ENCODE data around the gene SEL1L2.

SEL1L2 gene

GRCh38 chr20:13868331-13868730 is 122.1 kb downstream of the SEL1L2 start:
- H3K27ac ChIP-seq (ENCODE audit: low read length), result no peak overlapping the region
- no peaks in the 10 kb centered on the region for H3F3A ChIP-seq (ENCODE audit: insufficient read depth, low read length)
- no peaks in the 10 kb centered on the region for H3K9me3 ChIP-seq (replicated peaks; ENCODE audit: insufficient read depth, low read length)
- H3K9me2 ChIP-seq (replicated peaks; ENCODE audit: insufficient read depth, low read length), result no peaks in the 10 kb centered on the region
- H2AFZ ChIP-seq (ENCODE audit: low read length), result no peak overlapping the region
- H3K36me3 ChIP-seq (replicated peaks; ENCODE audit: insufficient read depth, low read length), result no peaks in the 10 kb centered on the region
- no peaks in the 10 kb centered on the region for H3K79me2 ChIP-seq (ENCODE audit: low read length)
- TF ChIP-seq EZH2 (optimal IDR thresholded peaks at IDR 0.05; ENCODE audit: low read depth, low read length) (no peak), EZH2phosphoT487 (IDR thresholded peaks at IDR 0.05; ENCODE audit: low read length) (no peak), CTCF (IDR thresholded peaks at IDR 0.05; ENCODE audit: low read length) (no peak)
- H3K4me3 ChIP-seq (ENCODE audit: low read length), result no peak overlapping the region
- no peak overlapping the region for H3K4me2 ChIP-seq (ENCODE audit: low read depth, low read length)
- no peak for DNase-seq
- H3K9ac ChIP-seq (ENCODE audit: low read length), result no peak overlapping the region
- no peaks in the 10 kb centered on the region for H4K20me1 ChIP-seq (ENCODE audit: insufficient read depth, low read length)
- H3K4me1 ChIP-seq (ENCODE audit: low read length), result no peaks in the 10 kb centered on the region
- H3K27me3 ChIP-seq (replicated peaks; ENCODE audit: insufficient read depth, low read length), result no peaks in the 10 kb centered on the region

- Histone ChIP-seq H3K4me1 (ENCODE audit: low read length) (no peaks in the 10 kb centered on the region), H3K9me3 (replicated peaks; ENCODE audit: insufficient read depth, low read length) (no peaks in the 10 kb centered on the region), H3K9ac (ENCODE audit: low read length) (no peak overlapping the region), H3F3A (ENCODE audit: insufficient read depth, low read length) (no peaks in the 10 kb centered on the region), H3K36me3 (replicated peaks; ENCODE audit: insufficient read depth, low read length) (no peaks in the 10 kb centered on the region), H4K20me1 (ENCODE audit: insufficient read depth, low read length) (no peaks in the 10 kb centered on the region), H3K4me3 (ENCODE audit: low read length) (no peak overlapping the region), H3K4me2 (ENCODE audit: low read depth, low read length) (no peak overlapping the region), H3K27ac (ENCODE audit: low read length) (no peak overlapping the region), H2AFZ (ENCODE audit: low read length) (no peak overlapping the region), H3K27me3 (replicated peaks; ENCODE audit: insufficient read depth, low read length) (no peaks in the 10 kb centered on the region), H3K9me2 (replicated peaks; ENCODE audit: insufficient read depth, low read length) (no peaks in the 10 kb centered on the region), H3K79me2 (ENCODE audit: low read length) (no peaks in the 10 kb centered on the region)
- TF ChIP-seq EZH2phosphoT487 (IDR thresholded peaks at IDR 0.05; ENCODE audit: low read length) (no peak), EZH2 (optimal IDR thresholded peaks at IDR 0.05; ENCODE audit: low read depth, low read length) (no peak), CTCF (IDR thresholded peaks at IDR 0.05; ENCODE audit: low read length) (no peak)
- no peak for DNase-seq
Observed at GRCh38 chr20:13865791-13866351, 124.5 kb downstream of the SEL1L2 start.

- no peaks in the 10 kb centered on the region for H4K20me1 ChIP-seq (ENCODE audit: insufficient read depth, low read length)
- no peak for DNase-seq
- H3K79me2 ChIP-seq (ENCODE audit: low read length), result no peaks in the 10 kb centered on the region
- TF ChIP-seq CTCF (IDR thresholded peaks at IDR 0.05; ENCODE audit: low read length), result no peak
- no peak for TF ChIP-seq EZH2 (optimal IDR thresholded peaks at IDR 0.05; ENCODE audit: low read depth, low read length)
- no peak for TF ChIP-seq EZH2phosphoT487 (IDR thresholded peaks at IDR 0.05; ENCODE audit: low read length)
- no peak overlapping the region for H3K4me3 ChIP-seq (ENCODE audit: low read length)
- no peaks in the 10 kb centered on the region for H3K9me3 ChIP-seq (replicated peaks; ENCODE audit: insufficient read depth, low read length)
- no peaks in the 10 kb centered on the region for H3K27me3 ChIP-seq (replicated peaks; ENCODE audit: insufficient read depth, low read length)
- no peaks in the 10 kb centered on the region for H3K9me2 ChIP-seq (replicated peaks; ENCODE audit: insufficient read depth, low read length)
- H3K4me1 ChIP-seq (ENCODE audit: low read length), result no peaks in the 10 kb centered on the region
- no peak overlapping the region for H3K27ac ChIP-seq (ENCODE audit: low read length)
- H3K9ac ChIP-seq (ENCODE audit: low read length), result no peak overlapping the region
- H3K4me2 ChIP-seq (ENCODE audit: low read depth, low read length), result no peak overlapping the region
- no peak overlapping the region for H2AFZ ChIP-seq (ENCODE audit: low read length)
- H3F3A ChIP-seq (ENCODE audit: insufficient read depth, low read length), result no peaks in the 10 kb centered on the region
- H3K36me3 ChIP-seq (replicated peaks; ENCODE audit: insufficient read depth, low read length), result no peaks in the 10 kb centered on the region
Observed at GRCh38 chr20:13865156-13865555, 125.3 kb downstream of the SEL1L2 start.
